GM23338 (cell line): Measurements from ENCODE around the gene TPRG1. TPM values are rescaled to one million over a fixed set of nuclear protein-coding genes. Genes with fewer than 3 reads are reported as not detected.

Source experiments
- ATAC-seq: fragments of 200-7000 bp; cut with Tn5 transposase; 3 replicates; pipeline ENCODE4 v1.9.1; 2020
- DNase-seq: peaks from one replicate; pipeline ENCODE4 v3.0.0-alpha.2; 2015; ENCODE audit warnings: low spot score
- H2AFZ ChIP-seq: fragments of 200-600 bp; sonication (generic); 2 replicates; pipeline ENCODE4 v1.8.0; 2016; ENCODE audit warnings: antibody characterized with exemption, mild to moderate bottlenecking, moderate library complexity
- H3F3A ChIP-seq: fragments of 200-600 bp; sonication (generic); replicated peaks from 2 replicates; pipeline ENCODE4 v1.8.0; 2017; ENCODE audit warnings: antibody characterized with exemption, mixed run types, low read depth
- H3K27ac ChIP-seq: fragments of 200-600 bp; sonication (generic); 2 replicates; pipeline ENCODE4 v1.6.1; 2016; ENCODE audit warnings: low read depth
- H3K27me3 ChIP-seq: fragments of 200-600 bp; sonication (generic); 2 replicates; pipeline ENCODE4 v1.8.0; 2016; ENCODE audit warnings: mild to moderate bottlenecking, mixed run types, moderate library complexity; ENCODE audit not compliant: insufficient read depth
- H3K36me3 ChIP-seq: fragments of 200-600 bp; sonication (generic); 2 replicates; pipeline ENCODE4 v1.8.0; 2016; ENCODE audit warnings: mild to moderate bottlenecking; ENCODE audit not compliant: insufficient read depth
- H3K4me1 ChIP-seq: fragments of 200-600 bp; sonication (generic); 2 replicates; pipeline ENCODE4 v1.8.0; 2016; ENCODE audit warnings: mild to moderate bottlenecking, moderate library complexity; ENCODE audit not compliant: insufficient read depth
- H3K4me2 ChIP-seq: fragments of 200-600 bp; sonication (generic); 2 replicates; pipeline ENCODE4 v1.7.1; 2017; ENCODE audit warnings: mixed run types
- H3K4me3 ChIP-seq: fragments of 200-600 bp; sonication (generic); 2 replicates; pipeline ENCODE4 v1.6.1; 2016; ENCODE audit warnings: mixed run types
- H3K79me2 ChIP-seq: fragments of 200-600 bp; sonication (generic); replicated peaks from 2 replicates; pipeline ENCODE4 v1.8.0; 2017; ENCODE audit warnings: mild to moderate bottlenecking; ENCODE audit not compliant: insufficient read depth
- H3K9me2 ChIP-seq: fragments of 200-600 bp; sonication (generic); 2 replicates; pipeline ENCODE4 v1.8.0; 2017; ENCODE audit not compliant: insufficient read depth
- H4K20me1 ChIP-seq: fragments of 200-600 bp; sonication (generic); replicated peaks from 2 replicates; pipeline ENCODE4 v1.8.0; 2017; ENCODE audit warnings: mild to moderate bottlenecking; ENCODE audit not compliant: insufficient read depth
- H3K27ac Mint-ChIP-seq: 2 replicates; pipeline ENCODE4 v1.8.0; 2020; ENCODE audit warnings: inconsistent platforms, mild to moderate bottlenecking, moderate library complexity, mixed read lengths
- H3K27me3 Mint-ChIP-seq: 3 replicates; pipeline ENCODE4 v1.8.0; 2022; ENCODE audit warnings: low read depth, mild to moderate bottlenecking, moderate library complexity, mixed read lengths, inconsistent platforms; ENCODE audit not compliant: insufficient read depth, poor library complexity
- H3K36me3 Mint-ChIP-seq: 3 replicates; pipeline ENCODE4 v1.8.0; 2021; ENCODE audit warnings: low read depth, mild to moderate bottlenecking, inconsistent platforms, moderate library complexity, mixed read lengths
- H3K4me1 Mint-ChIP-seq: 3 replicates; pipeline ENCODE4 v1.8.0; 2020; ENCODE audit warnings: mild to moderate bottlenecking, inconsistent platforms, mixed read lengths
- H3K4me3 Mint-ChIP-seq: 3 replicates; pipeline ENCODE4 v1.8.0; 2021; ENCODE audit warnings: moderate library complexity, mild to moderate bottlenecking, inconsistent platforms, mixed read lengths
- H3K9me3 Mint-ChIP-seq: 3 replicates; pipeline ENCODE4 v1.8.0; 2020; ENCODE audit warnings: moderate library complexity, mild to moderate bottlenecking, inconsistent platforms, mixed read lengths
- CREB1 ChIP-seq: fragments of 250-450 bp; sonication (Bioruptor Pico); IDR thresholded peaks from 2 replicates; pipeline ENCODE4 v1.5.0; 2020; ENCODE audit warnings: low read depth, mild to moderate bottlenecking, moderate library complexity
- CTCF ChIP-seq, 2 experiments: fragments of 200-600 bp in 1 of 2; sonication (generic) in 1 of 2; conservative IDR thresholded peaks; 2 replicates each; pipeline versions ENCODE4 v1.5.1 to v1.6.1; 2016 to 2017; ENCODE audit warnings: antibody characterized with exemption in 2 of 2, low read depth in 2 of 2, mild to moderate bottlenecking in 2 of 2, moderate library complexity in 1 of 2
- NANOG ChIP-seq: IDR thresholded peaks from 2 replicates; pipeline ENCODE4 v1.6.1; 2016; ENCODE audit warnings: antibody characterized with exemption, borderline replicate concordance
- POLR2AphosphoS5 ChIP-seq: IDR thresholded peaks from 2 replicates; pipeline ENCODE4 v1.6.1; 2016; ENCODE audit warnings: antibody characterized with exemption, low read depth
- ZNF114 ChIP-seq: fragments of 250-450 bp; sonication (Bioruptor Pico); IDR thresholded peaks from 2 replicates; pipeline ENCODE4 v1.5.0; 2020; ENCODE audit warnings: mild to moderate bottlenecking, moderate library complexity
- polyA plus RNA-seq: library from polyadenylated mRNA; unstranded; fragments of >200 nt; fragmentation: Nextera tagmentation; extraction: Ambion mirVana; gene quantifications from 2 replicates; pipeline ENCODE4 v1.2.1, GENCODE V29; 2016
- total RNA-seq: library from RNA; depleted of rRNA; stranded (reverse); fragments of >200 nt; shearing (Covaris generic); gene quantifications from 2 replicates; pipeline ENCODE4 v1.2.3, GENCODE V29; 2014
- TF ChIP-seq, protein P1 (sequence below): fragments of 250-450 bp; sonication (Bioruptor Pico); IDR thresholded peaks from 2 replicates; pipeline ENCODE4 v1.5.0; 2020; ENCODE audit warnings: mild to moderate bottlenecking, moderate library complexity
- TF ChIP-seq, protein P2 (sequence below): IDR thresholded peaks from 2 replicates; pipeline ENCODE4 v1.6.1; 2016; ENCODE audit warnings: antibody characterized with exemption

Gene TPRG1
- total and polyA plus RNA-seq, 2 experiments from 2014 or later, result 0.74 to 1.7 TPM

- ATAC-seq (no peak; the same call in 2 of the 3 replicates), DNase-seq (no peak)
- Mint-ChIP-seq H3K9me3 (no peaks in the 10 kb centered on the region), H3K27ac (no peak overlapping the region), H3K27me3 (peaks cover 2% of the 10 kb centered on the region), H3K4me3 (no peak overlapping the region), H3K36me3 (no peaks in the 10 kb centered on the region), H3K4me1 (peaks cover 7% of the 10 kb centered on the region; the same call in 2 of the 3 replicates)
- Histone ChIP-seq H3K9me2 (no peaks in the 10 kb centered on the region), H3F3A (no peaks in the 10 kb centered on the region), H3K4me3 (no peak overlapping the region), H3K4me2 (no peak overlapping the region), H3K27me3 (no peaks in the 10 kb centered on the region), H3K36me3 (no peaks in the 10 kb centered on the region), H4K20me1 (no peaks in the 10 kb centered on the region), H2AFZ (peak overlapping the region; percentile 48; the same call in 1 of the 2 replicates), H3K4me1 (no peaks in the 10 kb centered on the region), H3K79me2 (no peaks in the 10 kb centered on the region), H3K27ac (no peak overlapping the region)
- TF ChIP-seq CTCF (conservative IDR thresholded peaks at IDR 0.05; ENCODE audit: low read depth in 2 of 2) (no peak), POLR2AphosphoS5 (no peak), ZNF114 (no peak), NANOG (no peak), CREB1 (no peak)
- TF ChIP-seq, protein P1, sequence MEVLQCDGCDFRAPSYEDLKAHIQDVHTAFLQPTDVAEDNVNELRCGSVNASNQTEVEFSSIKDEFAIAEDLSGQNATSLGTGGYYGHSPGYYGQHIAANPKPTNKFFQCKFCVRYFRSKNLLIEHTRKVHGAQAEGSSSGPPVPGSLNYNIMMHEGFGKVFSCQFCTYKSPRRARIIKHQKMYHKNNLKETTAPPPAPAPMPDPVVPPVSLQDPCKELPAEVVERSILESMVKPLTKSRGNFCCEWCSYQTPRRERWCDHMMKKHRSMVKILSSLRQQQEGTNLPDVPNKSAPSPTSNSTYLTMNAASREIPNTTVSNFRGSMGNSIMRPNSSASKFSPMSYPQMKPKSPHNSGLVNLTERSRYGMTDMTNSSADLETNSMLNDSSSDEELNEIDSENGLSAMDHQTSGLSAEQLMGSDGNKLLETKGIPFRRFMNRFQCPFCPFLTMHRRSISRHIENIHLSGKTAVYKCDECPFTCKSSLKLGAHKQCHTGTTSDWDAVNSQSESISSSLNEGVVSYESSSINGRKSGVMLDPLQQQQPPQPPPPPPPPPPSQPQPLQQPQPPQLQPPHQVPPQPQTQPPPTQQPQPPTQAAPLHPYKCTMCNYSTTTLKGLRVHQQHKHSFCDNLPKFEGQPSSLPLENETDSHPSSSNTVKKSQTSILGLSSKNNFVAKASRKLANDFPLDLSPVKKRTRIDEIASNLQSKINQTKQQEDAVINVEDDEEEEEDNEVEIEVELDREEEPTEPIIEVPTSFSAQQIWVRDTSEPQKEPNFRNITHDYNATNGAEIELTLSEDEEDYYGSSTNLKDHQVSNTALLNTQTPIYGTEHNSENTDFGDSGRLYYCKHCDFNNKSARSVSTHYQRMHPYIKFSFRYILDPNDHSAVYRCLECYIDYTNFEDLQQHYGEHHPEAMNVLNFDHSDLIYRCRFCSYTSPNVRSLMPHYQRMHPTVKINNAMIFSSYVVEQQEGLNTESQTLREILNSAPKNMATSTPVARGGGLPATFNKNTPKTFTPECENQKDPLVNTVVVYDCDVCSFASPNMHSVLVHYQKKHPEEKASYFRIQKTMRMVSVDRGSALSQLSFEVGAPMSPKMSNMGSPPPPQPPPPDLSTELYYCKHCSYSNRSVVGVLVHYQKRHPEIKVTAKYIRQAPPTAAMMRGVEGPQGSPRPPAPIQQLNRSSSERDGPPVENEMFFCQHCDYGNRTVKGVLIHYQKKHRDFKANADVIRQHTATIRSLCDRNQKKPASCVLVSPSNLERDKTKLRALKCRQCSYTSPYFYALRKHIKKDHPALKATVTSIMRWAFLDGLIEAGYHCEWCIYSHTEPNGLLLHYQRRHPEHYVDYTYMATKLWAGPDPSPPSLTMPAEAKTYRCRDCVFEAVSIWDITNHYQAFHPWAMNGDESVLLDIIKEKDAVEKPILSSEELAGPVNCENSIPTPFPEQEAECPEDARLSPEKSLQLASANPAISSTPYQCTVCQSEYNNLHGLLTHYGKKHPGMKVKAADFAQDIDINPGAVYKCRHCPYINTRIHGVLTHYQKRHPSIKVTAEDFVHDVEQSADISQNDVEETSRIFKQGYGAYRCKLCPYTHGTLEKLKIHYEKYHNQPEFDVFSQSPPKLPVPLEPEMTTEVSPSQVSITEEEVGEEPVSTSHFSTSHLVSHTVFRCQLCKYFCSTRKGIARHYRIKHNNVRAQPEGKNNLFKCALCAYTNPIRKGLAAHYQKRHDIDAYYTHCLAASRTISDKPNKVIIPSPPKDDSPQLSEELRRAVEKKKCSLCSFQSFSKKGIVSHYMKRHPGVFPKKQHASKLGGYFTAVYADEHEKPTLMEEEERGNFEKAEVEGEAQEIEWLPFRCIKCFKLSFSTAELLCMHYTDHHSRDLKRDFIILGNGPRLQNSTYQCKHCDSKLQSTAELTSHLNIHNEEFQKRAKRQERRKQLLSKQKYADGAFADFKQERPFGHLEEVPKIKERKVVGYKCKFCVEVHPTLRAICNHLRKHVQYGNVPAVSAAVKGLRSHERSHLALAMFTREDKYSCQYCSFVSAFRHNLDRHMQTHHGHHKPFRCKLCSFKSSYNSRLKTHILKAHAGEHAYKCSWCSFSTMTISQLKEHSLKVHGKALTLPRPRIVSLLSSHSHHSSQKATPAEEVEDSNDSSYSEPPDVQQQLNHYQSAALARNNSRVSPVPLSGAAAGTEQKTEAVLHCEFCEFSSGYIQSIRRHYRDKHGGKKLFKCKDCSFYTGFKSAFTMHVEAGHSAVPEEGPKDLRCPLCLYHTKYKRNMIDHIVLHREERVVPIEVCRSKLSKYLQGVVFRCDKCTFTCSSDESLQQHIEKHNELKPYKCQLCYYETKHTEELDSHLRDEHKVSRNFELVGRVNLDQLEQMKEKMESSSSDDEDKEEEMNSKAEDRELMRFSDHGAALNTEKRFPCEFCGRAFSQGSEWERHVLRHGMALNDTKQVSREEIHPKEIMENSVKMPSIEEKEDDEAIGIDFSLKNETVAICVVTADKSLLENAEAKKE (CRISPR knock-in tag), result no peak
- TF ChIP-seq, protein P2, sequence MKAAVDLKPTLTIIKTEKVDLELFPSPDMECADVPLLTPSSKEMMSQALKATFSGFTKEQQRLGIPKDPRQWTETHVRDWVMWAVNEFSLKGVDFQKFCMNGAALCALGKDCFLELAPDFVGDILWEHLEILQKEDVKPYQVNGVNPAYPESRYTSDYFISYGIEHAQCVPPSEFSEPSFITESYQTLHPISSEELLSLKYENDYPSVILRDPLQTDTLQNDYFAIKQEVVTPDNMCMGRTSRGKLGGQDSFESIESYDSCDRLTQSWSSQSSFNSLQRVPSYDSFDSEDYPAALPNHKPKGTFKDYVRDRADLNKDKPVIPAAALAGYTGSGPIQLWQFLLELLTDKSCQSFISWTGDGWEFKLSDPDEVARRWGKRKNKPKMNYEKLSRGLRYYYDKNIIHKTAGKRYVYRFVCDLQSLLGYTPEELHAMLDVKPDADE, result no peak
Measured at GRCh38 chr3:189204167-189204866, 32.5 kb downstream of the TPRG1 start.
